Gastroesophageal sphincter (tissue), 4 donors: Measurements from ENCODE around the gene CHST1. TPM values are rescaled to one million over a fixed set of nuclear protein-coding genes. Genes with fewer than 3 reads are reported as not detected.

ENCODE experiments used
- ATAC-seq: fragments of 150-250 bp; one replicate; pipeline ENCODE4 v1.9.1; 2016; ENCODE audit warnings: mild to moderate bottlenecking, moderate library complexity
- H3K27ac ChIP-seq, 4 donors: fragments of 200-600 bp; sonication (generic) in 3 of 4; 1 replicate in 3 of 4; 2 replicates in 1 of 4; pipeline ENCODE4 v1.5.1; 2016 to 2019
- H3K27me3 ChIP-seq: fragments of 200-600 bp; sonication (generic); one replicate; pipeline ENCODE4 v1.5.1; 2019
- H3K36me3 ChIP-seq, 2 donors: fragments of 200-600 bp; sonication (generic); one replicate each; pipeline ENCODE4 v1.5.1; 2019; ENCODE audit warnings: control low read depth in 1 of 2
- H3K4me1 ChIP-seq, 3 donors: fragments of 200-600 bp; sonication (generic); 1 replicate in 2 of 3; 2 replicates in 1 of 3; pipeline ENCODE4 v1.5.1; 2016 to 2019; ENCODE audit warnings: control low read depth in 2 of 3
- H3K4me3 ChIP-seq, 2 donors: fragments of 200-600 bp; sonication (generic); one replicate each; pipeline ENCODE4 v1.5.1; 2019; ENCODE audit warnings: mild to moderate bottlenecking in 1 of 2, moderate library complexity in 1 of 2
- H3K9me3 ChIP-seq, 3 donors: fragments of 200-600 bp; sonication (generic); one replicate each; pipeline ENCODE4 v1.5.1; 2017 to 2019; ENCODE audit warnings: control low read depth in 2 of 3
- EP300 ChIP-seq: sonication (generic); formaldehyde crosslinking; IDR thresholded peaks from one replicate; pipeline ENCODE4 v1.6.1; 2017; ENCODE audit warnings: antibody characterized with exemption, mild to moderate bottlenecking
- POLR2A ChIP-seq, 2 donors: fragments of 450-650 bp; IDR thresholded peaks; one replicate each; pipeline ENCODE4 v1.6.1; 2017; ENCODE audit warnings: antibody characterized with exemption in 2 of 2, mild to moderate bottlenecking in 2 of 2, moderate library complexity in 1 of 2
- POLR2AphosphoS5 ChIP-seq: sonication (generic); formaldehyde crosslinking; IDR thresholded peaks from one replicate; pipeline ENCODE4 v1.6.1; 2017; ENCODE audit warnings: antibody characterized with exemption
- WGBS, 2 donors: methylation state at CpG; one replicate each; pipeline ENCODE4 v1.1.5; 2018; ENCODE audit warnings: low coverage in 1 of 2; 5-methylcytosine and 5-hydroxymethylcytosine counted together
- total RNA-seq, 4 donors: library from RNA; depleted of rRNA; stranded (reverse); fragments of >200 nt; gene quantifications; one replicate each; pipeline ENCODE4 v1.1.0, GENCODE V29; 2016
- TF ChIP-seq, protein P1 (sequence below), 4 experiments: fragments of 200-600 bp in 2 of 4; fragments of 450-650 bp in 2 of 4; sonication (generic) in 1 of 4; IDR thresholded peaks; one replicate each; pipeline ENCODE4 v1.5.1; 2017 to 2019; ENCODE audit warnings: antibody characterized with exemption in 4 of 4, mild to moderate bottlenecking in 2 of 4, moderate library complexity in 2 of 4

CHST1 gene
- total RNA-seq, 4 donors from 2014 or later = 2.1 to 4.7 (median 2.4) TPM

DNA sequence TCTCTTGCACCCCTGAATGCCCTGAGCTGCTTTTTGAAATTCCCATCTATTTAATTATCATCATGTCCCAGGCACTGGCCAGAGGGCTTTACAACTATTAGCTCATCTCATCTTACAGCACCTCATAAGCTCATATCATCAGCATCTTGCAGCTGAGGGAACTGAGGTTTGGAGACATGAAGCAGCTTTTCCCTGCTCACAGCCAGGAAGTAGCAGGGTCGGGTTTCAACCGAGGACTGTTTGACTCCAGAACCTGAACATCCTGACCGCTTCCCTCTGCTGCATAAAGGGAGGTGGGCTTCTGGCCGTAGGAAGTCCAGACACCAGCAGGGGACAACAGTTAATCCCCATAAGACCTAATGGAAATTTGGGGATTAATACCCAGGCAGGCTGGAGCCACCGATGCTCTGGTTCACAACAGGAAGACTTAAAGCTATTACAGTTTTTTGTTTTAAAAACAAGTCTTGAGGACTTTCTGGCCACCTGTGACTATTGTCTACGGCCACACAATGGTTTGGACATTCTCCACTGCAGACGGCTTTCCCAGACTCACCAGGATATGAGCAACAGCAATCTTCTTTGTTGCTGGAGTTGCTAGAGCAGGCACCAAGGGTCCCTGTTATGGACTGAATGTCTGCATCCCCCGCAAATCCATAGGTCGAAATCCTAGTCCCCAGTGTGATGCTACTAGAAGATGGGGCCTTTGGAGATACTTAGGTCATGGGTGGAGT is 47.4 kb downstream of the CHST1 start:
- Histone ChIP-seq H3K9me3 (peaks cover 0 to 19% (median 0%) of the 10 kb centered on the region in 3 donors), H3K27ac (no peak overlapping the region), H3K36me3 (no peaks in the 10 kb centered on the region), H3K27me3 (peaks cover 49% of the 10 kb centered on the region), H3K4me3 (no peak overlapping the region), H3K4me1 (no peaks in the 10 kb centered on the region)
- ATAC-seq = no peak
- no peak for TF ChIP-seq EP300
- TF ChIP-seq, protein P1, sequence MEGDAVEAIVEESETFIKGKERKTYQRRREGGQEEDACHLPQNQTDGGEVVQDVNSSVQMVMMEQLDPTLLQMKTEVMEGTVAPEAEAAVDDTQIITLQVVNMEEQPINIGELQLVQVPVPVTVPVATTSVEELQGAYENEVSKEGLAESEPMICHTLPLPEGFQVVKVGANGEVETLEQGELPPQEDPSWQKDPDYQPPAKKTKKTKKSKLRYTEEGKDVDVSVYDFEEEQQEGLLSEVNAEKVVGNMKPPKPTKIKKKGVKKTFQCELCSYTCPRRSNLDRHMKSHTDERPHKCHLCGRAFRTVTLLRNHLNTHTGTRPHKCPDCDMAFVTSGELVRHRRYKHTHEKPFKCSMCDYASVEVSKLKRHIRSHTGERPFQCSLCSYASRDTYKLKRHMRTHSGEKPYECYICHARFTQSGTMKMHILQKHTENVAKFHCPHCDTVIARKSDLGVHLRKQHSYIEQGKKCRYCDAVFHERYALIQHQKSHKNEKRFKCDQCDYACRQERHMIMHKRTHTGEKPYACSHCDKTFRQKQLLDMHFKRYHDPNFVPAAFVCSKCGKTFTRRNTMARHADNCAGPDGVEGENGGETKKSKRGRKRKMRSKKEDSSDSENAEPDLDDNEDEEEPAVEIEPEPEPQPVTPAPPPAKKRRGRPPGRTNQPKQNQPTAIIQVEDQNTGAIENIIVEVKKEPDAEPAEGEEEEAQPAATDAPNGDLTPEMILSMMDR (IDR thresholded peaks at IDR 0.05) = no peak
- TF ChIP-seq POLR2AphosphoS5 = no peak
- no peak for TF ChIP-seq POLR2A (IDR thresholded peaks at IDR 0.05)
- 48 to 59% methylated on average over 5 to 6 of the region's 9 CpGs for WGBS, 2 donors

DNA sequence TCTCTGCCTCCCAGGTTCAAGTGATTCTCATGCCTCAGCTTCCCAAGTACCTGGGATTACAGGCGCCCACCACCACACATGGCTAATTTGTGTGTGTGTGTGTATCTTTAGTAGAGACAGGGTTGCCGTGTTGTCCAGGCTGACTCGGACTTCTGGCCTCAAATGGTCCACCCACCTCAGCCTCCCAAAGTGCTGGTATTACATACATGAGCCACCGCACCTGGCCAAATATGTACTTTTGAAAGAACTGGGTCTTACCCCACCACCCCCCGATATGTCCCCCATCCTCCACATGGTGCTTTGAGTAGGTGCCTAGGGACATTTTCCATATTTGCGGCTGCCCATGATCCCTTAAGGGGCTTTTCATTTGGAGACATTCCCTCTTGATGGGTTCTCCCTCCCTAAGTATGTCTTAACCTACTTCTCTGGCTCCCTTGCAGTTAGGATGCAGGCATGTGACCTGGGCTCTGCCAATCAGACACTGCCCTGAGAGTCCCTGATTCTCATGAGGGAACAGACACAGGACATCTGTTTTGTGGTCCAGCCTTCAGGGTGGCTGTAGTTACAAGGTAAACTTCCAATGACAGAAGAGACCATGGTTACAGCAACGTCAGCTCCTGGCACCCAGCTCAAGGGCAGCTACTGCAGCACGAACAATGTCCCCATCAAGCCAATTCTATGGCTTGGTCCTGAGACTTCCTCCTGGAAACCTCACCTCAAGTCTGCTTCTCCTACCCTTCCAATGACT is 48.4 kb downstream of the CHST1 start:
- WGBS, 2 donors = 81 to 94% methylated on average over 2 to 6 of the region's 8 CpGs
- H3K27ac ChIP-seq = no peak overlapping the region
- H3K27me3 ChIP-seq = peaks cover 49% of the 10 kb centered on the region
- TF ChIP-seq, protein P1 (IDR thresholded peaks at IDR 0.05) = no peak
- TF ChIP-seq EP300 (no peak), POLR2AphosphoS5 (no peak), POLR2A (IDR thresholded peaks at IDR 0.05) (no peak)
- H3K36me3 ChIP-seq = no peaks in the 10 kb centered on the region
- peaks cover 0 to 19% (median 0%) of the 10 kb centered on the region in 3 donors for H3K9me3 ChIP-seq
- no peak for ATAC-seq
- H3K4me3 ChIP-seq = no peak overlapping the region
- H3K4me1 ChIP-seq = no peaks in the 10 kb centered on the region

DNA sequence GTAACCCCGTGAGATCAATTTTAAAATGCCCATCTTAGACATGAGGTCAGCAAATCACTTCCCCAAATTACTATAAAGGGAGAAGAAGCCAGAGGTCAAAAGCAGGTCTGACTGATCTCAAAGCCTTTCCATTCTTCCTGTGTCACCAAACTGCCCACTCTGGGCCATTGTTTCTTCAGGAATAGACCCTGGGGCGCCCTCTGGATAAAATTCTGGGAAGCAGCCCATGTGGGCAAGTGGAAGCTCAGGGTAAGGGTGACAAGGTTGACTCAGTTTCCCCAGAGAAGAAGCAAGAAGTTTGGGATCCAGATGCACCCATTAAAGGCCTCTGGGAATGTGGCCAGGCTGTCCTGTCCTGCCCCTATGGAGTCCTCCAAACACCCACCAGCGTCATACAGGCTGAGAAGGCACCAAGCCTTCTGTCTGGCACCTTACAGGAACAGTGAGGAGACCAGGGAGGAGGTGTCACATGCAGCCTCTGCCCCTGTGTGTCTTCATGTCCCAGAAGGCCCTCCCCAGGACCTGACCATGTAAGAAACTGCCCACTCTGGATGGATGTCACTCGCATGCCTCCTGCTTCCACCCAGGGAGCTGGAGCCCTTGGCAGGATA is 50.1 kb downstream of the CHST1 start:
- H3K4me1 ChIP-seq = no peaks in the 10 kb centered on the region
- no peak overlapping the region for H3K4me3 ChIP-seq
- TF ChIP-seq POLR2AphosphoS5 = no peak
- no peak for TF ChIP-seq EP300
- TF ChIP-seq, protein P1 (IDR thresholded peaks at IDR 0.05) = no peak
- TF ChIP-seq POLR2A (IDR thresholded peaks at IDR 0.05) = no peak
- H3K27ac ChIP-seq = no peak overlapping the region
- ATAC-seq = no peak
- peaks cover 37% of the 10 kb centered on the region for H3K27me3 ChIP-seq
- 60% methylated on average over 3 of the region's 4 CpGs; no CpG with 5 or more reads in 1 of the 2 donors for WGBS, 2 donors
- peaks cover 0 to 6% (median 0%) of the 10 kb centered on the region in 3 donors for H3K9me3 ChIP-seq
- no peaks in the 10 kb centered on the region for H3K36me3 ChIP-seq

- no peak for ATAC-seq
- no peak overlapping the region for H3K27ac ChIP-seq
- WGBS, 2 donors = 67 to 68% methylated on average over 5 to 6 of the region's 6 CpGs
- no peak for TF ChIP-seq EP300
- TF ChIP-seq POLR2AphosphoS5 = no peak
- TF ChIP-seq, protein P1 (IDR thresholded peaks at IDR 0.05) = no peak
- no peak for TF ChIP-seq POLR2A (IDR thresholded peaks at IDR 0.05)
- H3K9me3 ChIP-seq = no peaks in the 10 kb centered on the region
- H3K27me3 ChIP-seq = peaks cover 32% of the 10 kb centered on the region
- H3K4me1 ChIP-seq = no peaks in the 10 kb centered on the region
- no peak overlapping the region for H3K4me3 ChIP-seq
- no peaks in the 10 kb centered on the region for H3K36me3 ChIP-seq
Measured at GRCh38 chr11:45614196-45614828, 51.1 kb downstream of the CHST1 start.
